Fibroblast of upper back skin (primary cell): ENCODE measurements around the gene SHCBP1L.

ENCODE experiments used
- DNase-seq: peaks from one replicate; pipeline ENCODE4 v3.0.0-alpha.2; 2013

SHCBP1L gene

GRCh38 chr1:182888736-182889531 is 64.0 kb downstream of the SHCBP1L start:
- peak; percentile 16 for DNase-seq

DNA sequence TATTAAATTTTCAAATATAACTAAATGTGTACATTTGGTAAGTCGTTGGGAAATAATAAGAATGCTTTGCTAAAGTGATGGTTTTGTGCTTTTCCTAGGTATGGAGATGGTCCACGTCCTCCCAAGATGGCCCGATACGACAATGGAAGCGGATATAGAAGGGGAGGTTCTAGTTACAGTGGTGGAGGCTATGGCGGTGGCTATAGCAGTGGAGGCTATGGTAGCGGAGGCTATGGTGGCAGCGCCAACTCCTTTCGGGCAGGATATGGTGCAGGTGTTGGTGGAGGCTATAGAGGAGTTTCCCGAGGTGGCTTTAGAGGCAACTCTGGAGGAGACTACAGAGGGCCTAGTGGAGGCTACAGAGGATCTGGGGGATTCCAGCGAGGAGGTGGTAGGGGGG is 66.0 kb downstream of the SHCBP1L start:
- DNase-seq: no peak

GRCh38 chr1:182885591-182885990 is 67.4 kb downstream of the SHCBP1L start:
- no peak for DNase-seq

DNA sequence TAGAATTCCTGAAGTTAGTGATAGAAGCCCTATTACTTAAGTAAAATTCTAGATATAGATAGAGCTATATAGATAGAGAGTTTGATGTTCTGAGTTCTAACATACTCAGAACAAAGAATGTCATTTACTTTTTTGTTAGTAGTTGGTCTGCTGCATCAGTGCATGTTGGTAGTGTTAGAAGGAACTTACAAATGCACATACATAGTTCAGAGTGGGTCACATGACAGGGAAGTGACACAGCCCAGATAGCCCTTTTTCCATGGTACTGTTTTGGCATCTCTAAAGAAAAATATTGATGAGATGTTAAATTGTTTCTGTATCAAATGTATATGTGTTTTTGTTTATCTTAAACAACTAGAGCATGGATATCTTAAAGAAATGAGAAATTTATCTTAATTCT is 68.1 kb downstream of the SHCBP1L start:
- no peak for DNase-seq

- no peak for DNase-seq
Observed at GRCh38 chr1:182877842-182878241, 75.1 kb downstream of the SHCBP1L start.

- no peak for DNase-seq
Observed at GRCh38 chr1:182877331-182877730, 75.6 kb downstream of the SHCBP1L start.

GRCh38 chr1:182875889-182876288 is 77.1 kb downstream of the SHCBP1L start:
- DNase-seq: no peak

- no peak for DNase-seq
Observed at GRCh38 chr1:182872881-182873280, 80.1 kb downstream of the SHCBP1L start.

DNA sequence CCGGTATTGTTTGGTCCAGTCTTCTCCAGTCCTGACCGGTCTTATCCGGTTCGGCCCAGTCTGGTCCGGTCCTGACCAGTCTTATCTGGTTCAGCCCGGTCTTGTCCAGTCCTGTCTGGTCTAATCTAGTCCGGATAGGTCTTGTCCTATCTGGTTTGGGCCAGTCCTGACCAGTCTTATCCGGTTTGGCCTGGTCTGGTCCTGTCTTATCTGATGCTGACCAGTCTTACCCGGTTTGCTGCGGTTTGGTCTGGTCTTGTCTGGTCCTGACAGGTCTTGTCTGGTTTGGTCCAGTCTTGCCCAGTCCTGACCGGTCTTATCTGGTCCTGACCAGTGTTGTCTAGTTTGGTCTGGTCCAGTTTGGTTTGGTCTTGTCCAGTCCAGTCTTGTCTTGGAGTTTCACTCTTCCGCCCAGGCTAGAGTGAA is 83.7 kb downstream of the SHCBP1L start:
- DNase-seq: no peak

- DNase-seq: no peak
Observed at GRCh38 chr1:182867861-182868260, 85.1 kb downstream of the SHCBP1L start.

DNA sequence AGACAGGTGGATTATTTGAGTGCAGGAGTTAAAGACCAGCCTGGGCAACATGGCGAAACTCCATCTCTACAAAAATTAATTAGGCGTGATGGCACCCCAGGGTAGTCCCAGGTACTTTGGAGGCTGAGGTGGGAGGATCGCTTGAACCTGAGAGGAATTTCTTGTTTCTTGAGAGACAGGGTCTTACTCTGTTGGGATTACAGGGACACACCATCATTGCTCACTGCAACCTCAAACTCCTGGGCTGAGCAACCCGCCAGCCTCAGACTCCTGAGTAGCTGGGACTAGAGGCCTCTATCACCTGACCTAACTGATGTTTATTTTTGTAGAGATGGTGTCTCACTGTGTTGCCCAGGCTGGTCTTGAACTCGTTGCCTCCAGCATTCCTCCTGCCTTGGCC is 89.0 kb downstream of the SHCBP1L start:
- DNase-seq: no peak

DNA sequence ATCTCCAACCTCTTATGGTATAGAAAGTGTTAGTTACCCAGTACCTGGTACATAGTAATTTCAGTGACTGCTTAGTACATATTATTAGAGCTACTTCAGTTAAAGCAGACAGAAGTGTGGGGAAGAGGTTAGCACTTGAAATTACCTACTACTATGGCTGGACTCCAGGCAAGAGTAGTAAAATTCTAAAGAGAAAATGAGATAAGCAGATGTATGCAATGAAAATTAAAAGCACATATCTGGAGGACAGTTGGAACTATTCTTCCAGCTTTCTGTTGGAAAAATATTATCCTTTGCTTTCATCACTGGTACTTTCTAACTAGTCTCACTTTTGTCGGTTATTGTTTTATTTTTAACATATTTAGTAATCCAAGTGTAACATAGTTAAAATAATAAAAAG is 90.1 kb downstream of the SHCBP1L start:
- DNase-seq: no peak

DNA sequence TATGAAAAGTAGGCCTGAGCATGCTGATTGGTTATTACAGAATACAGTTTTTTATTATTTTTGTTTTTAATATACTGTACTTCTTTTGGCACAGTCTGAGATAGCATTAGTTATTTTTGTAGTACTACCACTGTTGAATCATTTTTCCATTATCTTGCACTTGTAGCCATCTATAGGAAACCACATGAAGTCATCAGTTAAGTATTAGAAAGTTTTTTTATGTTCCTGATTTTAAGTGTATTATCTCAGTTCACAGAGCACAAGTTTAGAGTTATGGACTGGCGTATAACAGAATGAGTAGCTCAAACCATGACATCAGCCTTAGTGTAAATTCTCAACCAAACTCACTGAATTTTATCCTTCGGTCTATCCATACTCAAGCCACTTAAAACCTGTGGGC is 91.0 kb downstream of the SHCBP1L start:
- peak; percentile 12 for DNase-seq

- DNase-seq: no peak
Observed at GRCh38 chr1:182860658-182861057, 92.3 kb downstream of the SHCBP1L start.

DNA sequence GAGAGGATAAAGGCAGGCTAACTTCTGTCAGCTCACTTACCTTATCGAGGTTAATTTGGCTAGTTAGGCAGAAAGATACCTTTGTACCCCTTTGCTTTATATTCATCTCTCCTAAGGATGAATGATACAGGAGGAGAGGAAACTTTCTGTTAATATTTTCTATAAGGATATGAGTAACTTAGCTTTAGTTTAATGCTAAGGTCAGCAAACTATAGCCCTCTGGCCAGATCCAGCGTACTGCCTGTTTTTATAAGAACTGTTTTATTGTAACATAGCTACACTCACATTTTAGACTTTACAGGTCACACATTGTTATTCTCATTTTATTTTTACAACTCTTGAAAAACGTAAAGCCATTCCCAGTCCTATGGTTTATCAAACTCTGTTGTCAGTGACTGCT is 95.8 kb downstream of the SHCBP1L start:
- DNase-seq: no peak

DNA sequence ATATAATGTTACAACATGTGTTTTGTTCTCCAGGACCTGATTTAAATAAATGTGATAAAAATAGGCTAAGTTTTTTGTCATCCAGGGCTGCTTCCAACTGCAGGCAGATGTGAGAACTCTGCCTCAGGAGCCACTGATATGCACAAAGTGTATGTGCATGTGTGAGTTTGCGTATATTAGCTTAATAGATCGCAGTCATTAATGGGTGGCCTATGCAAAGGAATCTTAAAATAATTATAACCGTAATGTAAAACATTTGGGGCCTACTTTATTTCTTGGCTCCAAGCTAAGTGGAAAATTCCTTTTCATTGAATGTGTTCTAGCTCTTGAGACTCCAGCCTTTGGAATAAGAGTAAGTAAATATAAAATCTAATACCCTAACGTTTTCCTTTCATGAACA is 97.1 kb downstream of the SHCBP1L start:
- peak; percentile 20 for DNase-seq

- no peak for DNase-seq
Observed at GRCh38 chr1:182851825-182852224, 101.1 kb downstream of the SHCBP1L start.

- no peak for DNase-seq
Observed at GRCh38 chr1:182850319-182850718, 102.6 kb downstream of the SHCBP1L start.
